IMR-90 (cell line): ENCODE data around the gene OSTN. TPM values are rescaled to one million over a fixed set of nuclear protein-coding genes. Genes with fewer than 3 reads are reported as not detected.

Source experiments
- ATAC-seq: fragments of 200-7000 bp; cut with Tn5 transposase; 2 replicates; pipeline ENCODE4 v1.9.1; 2020; ENCODE audit warnings: low read depth, mild to moderate bottlenecking, moderate library complexity
- BruUV-seq: library from RNA; stranded (reverse); fragments of 400-500 nt; replicated peaks from 2 replicates; lab custom pipeline; 2021; lab: Mats Ljungman, UMichigan
- CTCF ChIA-PET: fragments of 300-600 bp; formaldehyde crosslinking; extraction: SDS; loops from one replicate; lab custom pipeline; 2021; ENCODE audit warnings: antibody characterized with exemption; lab: Yijun Ruan, JAX
- POLR2A ChIA-PET: fragments of 300-600 bp; sonication (Branson Sonifier 250); formaldehyde crosslinking; loops from one replicate; lab custom pipeline; 2022; ENCODE audit warnings: antibody characterized with exemption; ENCODE audit not compliant: unreplicated experiment; lab: Charles Lee
- DNase-seq: peaks from one replicate; pipeline ENCODE4 v3.0.0; 2013
- H2AFZ ChIP-seq: replicated peaks from 2 replicates; pipeline ENCODE3; 2013; ENCODE audit warnings: low read length, mild to moderate bottlenecking; ENCODE audit not compliant: poor library complexity
- H2AK5ac ChIP-seq: 2 replicates; pipeline ENCODE4 v1.6.1; 2013; ENCODE audit warnings: low read depth, low read length, inconsistent platforms
- H2AK9ac ChIP-seq: replicated peaks from 2 replicates; pipeline ENCODE3; 2013; ENCODE audit warnings: mild to moderate bottlenecking, low read depth, low read length, moderate library complexity; ENCODE audit not compliant: poor library complexity
- H2BK120ac ChIP-seq: 2 replicates; pipeline ENCODE4 v1.6.1; 2013; ENCODE audit warnings: low read depth, low read length, inconsistent platforms
- H2BK15ac ChIP-seq: 3 replicates; pipeline ENCODE4 v1.6.1; 2013; ENCODE audit warnings: low read depth, low read length, inconsistent platforms
- H2BK20ac ChIP-seq: 2 replicates; pipeline ENCODE4 v1.6.1; 2013; ENCODE audit warnings: low read depth, mild to moderate bottlenecking, inconsistent platforms, low read length, moderate library complexity
- H2BK5ac ChIP-seq: 2 replicates; pipeline ENCODE4 v1.6.1; 2013; ENCODE audit warnings: mild to moderate bottlenecking, low read depth, low read length, inconsistent platforms; ENCODE audit not compliant: poor library complexity, severe bottlenecking
- H3K14ac ChIP-seq: replicated peaks from 2 replicates; pipeline ENCODE4 v1.6.1; 2013; ENCODE audit warnings: low read depth, low read length, inconsistent platforms
- H3K18ac ChIP-seq: 2 replicates; pipeline ENCODE4 v1.6.1; 2013; ENCODE audit warnings: low read depth, low read length, control low read depth
- H3K23ac ChIP-seq: 2 replicates; pipeline ENCODE4 v1.6.1; 2013; ENCODE audit warnings: low read depth, low read length, inconsistent platforms
- H3K27ac ChIP-seq: 2 replicates; pipeline ENCODE4 v1.5.1; 2013; ENCODE audit warnings: mild to moderate bottlenecking, control low read depth, low read length; ENCODE audit not compliant: insufficient read depth
- H3K27me3 ChIP-seq: 2 replicates; pipeline ENCODE4 v1.6.1; 2013; ENCODE audit warnings: low read length; ENCODE audit not compliant: control insufficient read depth, insufficient read depth
- H3K36me3 ChIP-seq: 2 replicates; pipeline ENCODE4 v1.6.1; 2013; ENCODE audit warnings: low read length, mixed read lengths; ENCODE audit not compliant: control insufficient read depth, insufficient read depth
- H3K4ac ChIP-seq: 2 replicates; pipeline ENCODE4 v1.6.1; 2013; ENCODE audit warnings: low read depth, low read length, inconsistent platforms
- H3K4me1 ChIP-seq: 2 replicates; pipeline ENCODE4 v1.6.1; 2013; ENCODE audit warnings: low read length, mixed read lengths; ENCODE audit not compliant: control insufficient read depth, insufficient read depth
- H3K4me2 ChIP-seq: 2 replicates; pipeline ENCODE4 v1.6.1; 2013; ENCODE audit warnings: low read depth, mild to moderate bottlenecking, control low read depth, low read length, moderate library complexity
- H3K4me3 ChIP-seq: 2 replicates; pipeline ENCODE4 v1.5.1; 2013; ENCODE audit warnings: low read depth, mild to moderate bottlenecking, control low read depth, low read length, moderate library complexity; ENCODE audit not compliant: insufficient read depth
- H3K56ac ChIP-seq: 2 replicates; pipeline ENCODE4 v1.6.1; 2013; ENCODE audit warnings: low read length, inconsistent platforms; ENCODE audit not compliant: insufficient read depth; ENCODE audit errors: extremely low read depth
- H3K79me1 ChIP-seq, 2 experiments: 2 replicates each; pipeline ENCODE4 v1.6.1; 2013; ENCODE audit warnings: low read length in 2 of 2, inconsistent platforms in 1 of 2, low read depth in 1 of 2
- H3K9ac ChIP-seq: 2 replicates; pipeline ENCODE4 v1.6.1; 2013; ENCODE audit warnings: low read depth, low read length, control low read depth
- H3K9me1 ChIP-seq: 2 replicates; pipeline ENCODE4 v1.6.1; 2013; ENCODE audit warnings: low read length, inconsistent platforms; ENCODE audit not compliant: insufficient read depth
- H3K9me3 ChIP-seq: 2 replicates; pipeline ENCODE4 v1.6.1; 2013; ENCODE audit warnings: low read length; ENCODE audit not compliant: control insufficient read depth, insufficient read depth
- H4K20me1 ChIP-seq: 2 replicates; pipeline ENCODE4 v1.6.1; 2013; ENCODE audit warnings: low read length, inconsistent platforms; ENCODE audit not compliant: insufficient read depth
- H4K5ac ChIP-seq: 2 replicates; pipeline ENCODE4 v1.6.1; 2013; ENCODE audit warnings: mild to moderate bottlenecking, low read depth, low read length, control low read depth
- H4K8ac ChIP-seq, 2 experiments: 2 replicates each; pipeline ENCODE4 v1.6.1; 2013; ENCODE audit warnings: low read depth in 2 of 2, low read length in 2 of 2, control low read depth in 1 of 2, inconsistent platforms in 1 of 2
- H4K91ac ChIP-seq: 2 replicates; pipeline ENCODE4 v1.6.1; 2013; ENCODE audit warnings: low read depth, low read length, inconsistent platforms; ENCODE audit not compliant: insufficient read depth
- BHLHE40 ChIP-seq: fragments of 150-350 bp; IDR thresholded peaks from 2 replicates; pipeline ENCODE4 v1.6.1; 2016; ENCODE audit warnings: mild to moderate bottlenecking, low read depth, low read length
- FOS ChIP-seq: fragments of 150-350 bp; IDR thresholded peaks from 2 replicates; pipeline ENCODE4 v1.6.1; 2016; ENCODE audit warnings: low read depth, low read length
- MAZ ChIP-seq: IDR thresholded peaks from 2 replicates; pipeline ENCODE4 v1.6.1; 2012; ENCODE audit warnings: low read depth, mild to moderate bottlenecking, low read length, improper control_type of control experiment, moderate library complexity, borderline replicate concordance
- POLR2A ChIP-seq: IDR thresholded peaks from 2 replicates; pipeline ENCODE4 v1.6.1; 2012; ENCODE audit warnings: mild to moderate bottlenecking, low read depth, low read length
- RAD21 ChIP-seq: IDR thresholded peaks from 2 replicates; pipeline ENCODE4 v1.6.1; 2012; ENCODE audit warnings: low read length, improper control_type of control experiment
- RFX5 ChIP-seq: IDR thresholded peaks from 2 replicates; pipeline ENCODE4 v1.8.0; 2012; ENCODE audit warnings: low read depth, mild to moderate bottlenecking, low read length, moderate library complexity
- SMC3 ChIP-seq: fragments of 150-350 bp; IDR thresholded peaks from 2 replicates; pipeline ENCODE4 v1.6.1; 2016; ENCODE audit warnings: low read depth, mild to moderate bottlenecking, antibody characterized with exemption, low read length, moderate library complexity
- WGBS, 2 experiments: methylation state at CpG; one replicate each; pipeline versions ENCODE4 v1.1.5 to v1.1.7; 2013; ENCODE audit warnings: missing lambda C conversion rate in 2 of 2; ENCODE audit not compliant: insufficient read length in 1 of 2; ENCODE audit errors: extremely low coverage in 2 of 2; 5-methylcytosine and 5-hydroxymethylcytosine counted together
- dilution Hi-C: fragments of 300-500 bp; cut with HindIII; formaldehyde crosslinking; loops from one replicate; pipeline ENCODE4 v1.14.3; 2018; ENCODE audit warnings: low sequenced_read_pairs; ENCODE audit not compliant: unreplicated experiment
- in situ Hi-C: fragments of 300-500 bp; cut with MboI; formaldehyde crosslinking; loops from 3 replicates; pipeline ENCODE4 v1.14.3; 2019; ENCODE audit warnings: low sequenced_read_pairs, inconsistent platforms, mixed read lengths
- intact Hi-C: fragments of 100-400 bp; cut with micrococcal nuclease; formaldehyde crosslinking; loops from 2 replicates; pipeline ENCODE4 v1.10.0; 2022
- polyA plus RNA-seq, 3 experiments: library from polyadenylated mRNA; depleted of rRNA; stranded (reverse); fragments of >200 nt; gene quantifications; 2 replicates each; pipeline ENCODE4 v1.2.3, GENCODE V29; 2012; ENCODE audit warnings: low replicate concordance in 1 of 3
- total RNA-seq: library from RNA; depleted of rRNA; stranded (reverse); fragments of >200 nt; gene quantifications from 2 replicates; pipeline ENCODE4 v1.2.3, GENCODE V29; 2012
- TF ChIP-seq, protein P1 (sequence below): fragments of 150-350 bp; IDR thresholded peaks from 2 replicates; pipeline ENCODE4 v1.6.1; 2016; ENCODE audit warnings: low read depth, mild to moderate bottlenecking, low read length, moderate library complexity, borderline replicate concordance
- TF ChIP-seq, protein P2 (sequence below): conservative IDR thresholded peaks from 2 replicates; pipeline ENCODE4 v1.5.1; 2012; ENCODE audit warnings: mild to moderate bottlenecking, low read depth, low read length, improper control_type of control experiment

OSTN gene
- total and polyA plus RNA-seq, 2 of the 4 experiments (the other 2 are of a cell fraction), result not detected

DNA sequence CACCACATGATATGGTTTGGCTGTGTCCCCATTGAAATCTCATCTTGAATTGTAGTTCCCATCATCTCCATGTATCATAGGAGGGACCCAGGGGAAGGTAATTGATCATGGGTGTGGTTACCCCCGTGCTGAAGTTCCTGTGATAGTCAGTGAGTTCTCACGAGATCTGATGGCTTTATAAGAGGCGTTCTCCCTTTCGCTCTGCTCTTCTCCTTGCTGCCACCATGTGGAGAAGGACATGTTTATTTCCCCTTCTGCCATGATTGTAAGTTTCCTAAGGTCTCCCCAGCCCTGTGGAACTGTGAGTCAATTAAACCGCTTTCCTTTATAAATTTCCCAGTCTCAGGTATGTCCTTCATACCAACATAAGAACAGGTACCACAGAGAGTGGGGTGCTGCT, 21.9 kb downstream of the OSTN start:
- Histone ChIP-seq H3K4me3 (no peak overlapping the region), H3K18ac (no peak overlapping the region), H3K9me3 (no peaks in the 10 kb centered on the region), H2BK5ac (no peak overlapping the region), H3K9ac (no peak overlapping the region), H2AK5ac (no peak overlapping the region), H3K23ac (no peak overlapping the region), H2BK120ac (no peak overlapping the region), H3K4ac (no peak overlapping the region), H3K36me3 (no peaks in the 10 kb centered on the region), H2AFZ (no peak overlapping the region), H4K20me1 (no peaks in the 10 kb centered on the region), H3K14ac (no peak overlapping the region), H3K9me1 (no peaks in the 10 kb centered on the region), H3K4me1 (no peaks in the 10 kb centered on the region), H2AK9ac (no peak overlapping the region), H4K8ac (no peak overlapping the region), H3K56ac (no peak overlapping the region), H3K79me1 (no peaks in the 10 kb centered on the region), H3K27me3 (no peaks in the 10 kb centered on the region), H2BK20ac (no peak overlapping the region), H4K91ac (no peak overlapping the region), H2BK15ac (no peak overlapping the region), H4K5ac (no peak overlapping the region), H3K4me2 (no peak overlapping the region), H3K27ac (no peak overlapping the region)
- WGBS, 2 experiments, result no CpG with 5 or more reads among the region's 5 CpGs
- no TSS peak for BruUV-seq
- dilution Hi-C loops (no loop called here), in situ Hi-C loops (no loop called here), intact Hi-C loops (no loop called here)
- CTCF ChIA-PET, result no interaction called here
- TF ChIP-seq SMC3, result no peak
- TF ChIP-seq, protein P1, sequence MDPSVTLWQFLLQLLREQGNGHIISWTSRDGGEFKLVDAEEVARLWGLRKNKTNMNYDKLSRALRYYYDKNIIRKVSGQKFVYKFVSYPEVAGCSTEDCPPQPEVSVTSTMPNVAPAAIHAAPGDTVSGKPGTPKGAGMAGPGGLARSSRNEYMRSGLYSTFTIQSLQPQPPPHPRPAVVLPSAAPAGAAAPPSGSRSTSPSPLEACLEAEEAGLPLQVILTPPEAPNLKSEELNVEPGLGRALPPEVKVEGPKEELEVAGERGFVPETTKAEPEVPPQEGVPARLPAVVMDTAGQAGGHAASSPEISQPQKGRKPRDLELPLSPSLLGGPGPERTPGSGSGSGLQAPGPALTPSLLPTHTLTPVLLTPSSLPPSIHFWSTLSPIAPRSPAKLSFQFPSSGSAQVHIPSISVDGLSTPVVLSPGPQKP, result no peak
- TF ChIP-seq FOS, result no peak
- TF ChIP-seq BHLHE40, result no peak
- TF ChIP-seq MAZ, result no peak
- no peak for TF ChIP-seq RAD21
- TF ChIP-seq RFX5, result no peak
- no peak for TF ChIP-seq POLR2A
- TF ChIP-seq, protein P2, sequence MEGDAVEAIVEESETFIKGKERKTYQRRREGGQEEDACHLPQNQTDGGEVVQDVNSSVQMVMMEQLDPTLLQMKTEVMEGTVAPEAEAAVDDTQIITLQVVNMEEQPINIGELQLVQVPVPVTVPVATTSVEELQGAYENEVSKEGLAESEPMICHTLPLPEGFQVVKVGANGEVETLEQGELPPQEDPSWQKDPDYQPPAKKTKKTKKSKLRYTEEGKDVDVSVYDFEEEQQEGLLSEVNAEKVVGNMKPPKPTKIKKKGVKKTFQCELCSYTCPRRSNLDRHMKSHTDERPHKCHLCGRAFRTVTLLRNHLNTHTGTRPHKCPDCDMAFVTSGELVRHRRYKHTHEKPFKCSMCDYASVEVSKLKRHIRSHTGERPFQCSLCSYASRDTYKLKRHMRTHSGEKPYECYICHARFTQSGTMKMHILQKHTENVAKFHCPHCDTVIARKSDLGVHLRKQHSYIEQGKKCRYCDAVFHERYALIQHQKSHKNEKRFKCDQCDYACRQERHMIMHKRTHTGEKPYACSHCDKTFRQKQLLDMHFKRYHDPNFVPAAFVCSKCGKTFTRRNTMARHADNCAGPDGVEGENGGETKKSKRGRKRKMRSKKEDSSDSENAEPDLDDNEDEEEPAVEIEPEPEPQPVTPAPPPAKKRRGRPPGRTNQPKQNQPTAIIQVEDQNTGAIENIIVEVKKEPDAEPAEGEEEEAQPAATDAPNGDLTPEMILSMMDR, result no peak
- no peak for ATAC-seq
- POLR2A ChIA-PET, result no interaction called here
- no peak for DNase-seq
